SK-N-SH (cell line): ENCODE results near the gene MROH2B. TPM values are rescaled to one million over a fixed set of nuclear protein-coding genes. Genes with fewer than 3 reads are reported as not detected.

Experiments
- CTCF ChIA-PET: fragments of 300-600, 350-600 bp; formaldehyde crosslinking; extraction: SDS; loops from one replicate; lab custom pipeline; 2021; lab: Yijun Ruan, JAX
- POLR2A ChIA-PET: fragments of 350-600 bp; sonication (Branson Sonifier 250); formaldehyde crosslinking; extraction: SDS; loops from one replicate; lab custom pipeline; 2020; ENCODE audit warnings: antibody characterized with exemption, inconsistent platforms; lab: Yijun Ruan, JAX
- DNase-seq: peaks from one replicate; pipeline ENCODE4 v3.0.0; 2012
- H2AFZ ChIP-seq: fragments of 200-600 bp; sonication (generic); 2 replicates; pipeline ENCODE4 v1.8.1; 2016; ENCODE audit warnings: antibody characterized with exemption, mild to moderate bottlenecking, low read depth
- H3F3A ChIP-seq: fragments of 200-600 bp; sonication (generic); replicated peaks from 2 replicates; pipeline ENCODE3; 2016; ENCODE audit warnings: antibody characterized with exemption, mild to moderate bottlenecking; ENCODE audit not compliant: insufficient read depth
- H3K27ac ChIP-seq, 2 experiments: fragments of 200-500 bp in 1 of 2; fragments of 200-600 bp in 1 of 2; sonication (Bioruptor generic) in 1 of 2; sonication (generic), shearing (Covaris generic) in 1 of 2; 2 replicates each; pipeline versions ENCODE4 v1.5.1 to v1.6.1; 2014 to 2016; ENCODE audit warnings: low read depth in 2 of 2, inconsistent platforms in 1 of 2, low read length in 1 of 2, mild to moderate bottlenecking in 1 of 2, mixed read lengths in 1 of 2
- H3K27me3 ChIP-seq: fragments of 200-600 bp; sonication (generic), shearing (Covaris generic); 2 replicates; pipeline ENCODE4 v1.6.1; 2016; ENCODE audit warnings: mixed run types; ENCODE audit not compliant: insufficient read depth
- H3K36me3 ChIP-seq, 2 experiments: fragments of 200-500 bp in 1 of 2; fragments of 200-600 bp in 1 of 2; sonication (Bioruptor generic) in 1 of 2; sonication (generic) in 1 of 2; replicated peaks in 1 of 2; 2 replicates each; pipeline versions ENCODE3 to v1.5.1; 2014 to 2016; ENCODE audit warnings: low read length in 1 of 2, mild to moderate bottlenecking in 1 of 2; ENCODE audit not compliant: insufficient read depth in 2 of 2, control insufficient read depth in 1 of 2
- H3K4me1 ChIP-seq, 2 experiments: fragments of 200-500 bp in 1 of 2; fragments of 200-600 bp in 1 of 2; sonication (Bioruptor generic) in 1 of 2; sonication (generic), shearing (Covaris generic) in 1 of 2; 2 replicates each; pipeline versions ENCODE4 v1.5.1 to v1.6.1; 2014 to 2016; ENCODE audit warnings: low read depth in 1 of 2, low read length in 1 of 2, mixed run types in 1 of 2; ENCODE audit not compliant: insufficient read depth in 2 of 2, control insufficient read depth in 1 of 2
- H3K4me2 ChIP-seq: fragments of 200-600 bp; sonication (generic), shearing (Covaris generic); 2 replicates; pipeline ENCODE4 v1.6.1; 2017; ENCODE audit warnings: mixed run types
- H3K4me3 ChIP-seq, 2 experiments: fragments of 200-500 bp in 1 of 2; fragments of 200-600 bp in 1 of 2; sonication (Bioruptor generic) in 1 of 2; sonication (generic), shearing (Covaris generic) in 1 of 2; 2 replicates each; pipeline versions ENCODE4 v1.5.1 to v1.8.1; 2014 to 2016; ENCODE audit warnings: low read depth in 2 of 2, inconsistent platforms in 1 of 2, low read length in 1 of 2, mild to moderate bottlenecking in 1 of 2, mixed read lengths in 1 of 2, moderate library complexity in 1 of 2
- H3K79me2 ChIP-seq: fragments of 200-600 bp; sonication (generic); 2 replicates; pipeline ENCODE4 v1.8.1; 2017; ENCODE audit warnings: mild to moderate bottlenecking; ENCODE audit not compliant: insufficient read depth
- H3K9ac ChIP-seq: fragments of 200-600 bp; sonication (generic); 2 replicates; pipeline ENCODE4 v1.6.1; 2017; ENCODE audit warnings: mixed run types
- H3K9me2 ChIP-seq: fragments of 200-600 bp; sonication (generic); 2 replicates; pipeline ENCODE4 v1.6.1; 2017; ENCODE audit warnings: mixed run types
- H3K9me3 ChIP-seq: fragments of 200-600 bp; sonication (generic); 2 replicates; pipeline ENCODE4 v1.6.1; 2017; ENCODE audit warnings: mixed run types, mild to moderate bottlenecking, moderate library complexity
- H4K20me1 ChIP-seq: fragments of 200-600 bp; sonication (generic); 2 replicates; pipeline ENCODE4 v1.6.1; 2017; ENCODE audit warnings: mild to moderate bottlenecking, mixed run types; ENCODE audit not compliant: insufficient read depth
- CHD2 ChIP-seq: fragments of 150-350 bp; IDR thresholded peaks from 2 replicates; pipeline ENCODE4 v1.6.1; 2018; ENCODE audit warnings: low read length; ENCODE audit not compliant: partially characterized antibody
- FOSL2 ChIP-seq: IDR thresholded peaks from 2 replicates; pipeline ENCODE4 v1.4.0; 2012; ENCODE audit warnings: low read depth, mild to moderate bottlenecking, moderate library complexity, borderline replicate concordance
- GATA2 ChIP-seq: sonication (generic); formaldehyde crosslinking; IDR thresholded peaks from 2 replicates; pipeline ENCODE4 v1.5.0; 2020; ENCODE audit warnings: mild to moderate bottlenecking, missing genetic modification reagents
- MEF2A ChIP-seq: IDR thresholded peaks from 2 replicates; pipeline ENCODE4 v1.4.0; 2012; ENCODE audit warnings: low read depth, borderline replicate concordance
- MXI1 ChIP-seq: IDR thresholded peaks from 2 replicates; pipeline ENCODE4 v1.6.1; 2012; ENCODE audit warnings: mild to moderate bottlenecking, low read depth, low read length, improper control_type of control experiment
- NRF1 ChIP-seq: IDR thresholded peaks from 2 replicates; pipeline ENCODE4 v1.6.1; 2012; ENCODE audit warnings: low read depth, mild to moderate bottlenecking, low read length
- POLR2AphosphoS5 ChIP-seq: IDR thresholded peaks from 2 replicates; pipeline ENCODE4 v1.6.1; 2012; ENCODE audit warnings: low read depth, low read length
- RXRA ChIP-seq: IDR thresholded peaks from 2 replicates; pipeline ENCODE4 v1.4.0; 2012; ENCODE audit warnings: low read depth, mild to moderate bottlenecking, borderline replicate concordance
- SIN3A ChIP-seq: IDR thresholded peaks from 2 replicates; pipeline ENCODE4 v1.6.1; 2012; ENCODE audit warnings: low read depth, mild to moderate bottlenecking, low read length, moderate library complexity, borderline replicate concordance
- SMC3 ChIP-seq: IDR thresholded peaks from 2 replicates; pipeline ENCODE4 v1.6.1; 2012; ENCODE audit warnings: low read depth, low read length, improper control_type of control experiment
- TAF1 ChIP-seq: IDR thresholded peaks from 2 replicates; pipeline ENCODE4 v1.6.1; 2012; ENCODE audit warnings: low read depth, mild to moderate bottlenecking, low read length, moderate library complexity, borderline replicate concordance
- TCF12 ChIP-seq: IDR thresholded peaks from 2 replicates; pipeline ENCODE4 v1.4.0; 2012
- TEAD4 ChIP-seq: IDR thresholded peaks from 2 replicates; pipeline ENCODE4 v1.4.0; 2012; ENCODE audit warnings: mild to moderate bottlenecking, borderline replicate concordance; ENCODE audit not compliant: insufficient read depth
- WGBS: methylation state at CpG from one replicate; pipeline ENCODE4 v1.1.6; 2017; ENCODE audit warnings: low lambda C conversion rate; 5-methylcytosine and 5-hydroxymethylcytosine counted together
- polyA plus RNA-seq, 3 experiments: library from polyadenylated mRNA; depleted of rRNA; stranded (reverse); fragments of >200 nt; gene quantifications; 2 replicates each; pipeline ENCODE4 v1.2.3, GENCODE V29; 2012
- TF ChIP-seq, protein P1 (sequence below): IDR thresholded peaks from 2 replicates; pipeline ENCODE4 v1.6.1; 2012; ENCODE audit warnings: mild to moderate bottlenecking, low read depth, low read length, moderate library complexity
- TF ChIP-seq, protein P2 (sequence below): IDR thresholded peaks from 2 replicates; pipeline ENCODE4 v1.4.0; 2012; ENCODE audit warnings: low read depth, borderline replicate concordance
- TF ChIP-seq, protein P3 (sequence below): fragments of 150-350 bp; IDR thresholded peaks from 2 replicates; pipeline ENCODE4 v1.6.1; 2016; ENCODE audit warnings: mild to moderate bottlenecking, low read depth, low read length
- TF ChIP-seq, protein P4 (sequence below): IDR thresholded peaks from 2 replicates; pipeline ENCODE4 v1.4.0; 2012; ENCODE audit warnings: low read depth
- TF ChIP-seq, protein P5 (sequence below): fragments of 150-350 bp; IDR thresholded peaks from 2 replicates; pipeline ENCODE4 v1.6.1; 2017; ENCODE audit warnings: antibody characterized with exemption, low read length, low read depth, borderline replicate concordance
- TF ChIP-seq, protein P6 (sequence below): IDR thresholded peaks from 2 replicates; pipeline ENCODE4; 2012

The MROH2B gene
- polyA plus RNA-seq, 1 of the 3 experiments (the other 2 are of a cell fraction) = not detected

DNA sequence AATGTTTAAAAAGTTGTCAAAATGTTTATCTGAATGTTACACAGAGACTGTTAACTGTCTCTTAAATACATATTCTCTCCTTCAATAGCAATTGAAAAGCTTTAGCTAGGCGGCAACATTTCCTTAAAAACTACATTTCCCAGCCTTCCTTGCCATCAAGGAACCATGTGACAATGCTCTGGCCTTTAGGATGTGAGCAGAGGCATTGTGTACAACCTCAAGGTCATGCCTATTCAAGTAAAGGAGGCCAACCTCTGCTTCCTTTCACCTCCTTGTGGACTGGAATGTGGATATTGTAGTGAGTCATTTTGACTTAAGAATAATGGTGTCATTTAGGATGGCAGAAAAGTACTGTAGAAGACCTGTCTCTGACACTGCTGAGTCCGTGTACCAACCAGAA lies 23.7 kb upstream of the MROH2B start:
- ChIA-PET CTCF (no interaction called here), POLR2A (no interaction called here)
- H3K9ac ChIP-seq = no peak overlapping the region
- no peaks in the 10 kb centered on the region for H3K9me2 ChIP-seq
- H3K9me3 ChIP-seq = no peaks in the 10 kb centered on the region
- H3K79me2 ChIP-seq = no peaks in the 10 kb centered on the region
- no peak overlapping the region for H2AFZ ChIP-seq
- H3K27me3 ChIP-seq = no peaks in the 10 kb centered on the region
- H4K20me1 ChIP-seq = no peaks in the 10 kb centered on the region
- H3K4me1 ChIP-seq = no peaks in the 10 kb centered on the region
- H3K27ac ChIP-seq = no peak overlapping the region
- TF ChIP-seq, protein P1, sequence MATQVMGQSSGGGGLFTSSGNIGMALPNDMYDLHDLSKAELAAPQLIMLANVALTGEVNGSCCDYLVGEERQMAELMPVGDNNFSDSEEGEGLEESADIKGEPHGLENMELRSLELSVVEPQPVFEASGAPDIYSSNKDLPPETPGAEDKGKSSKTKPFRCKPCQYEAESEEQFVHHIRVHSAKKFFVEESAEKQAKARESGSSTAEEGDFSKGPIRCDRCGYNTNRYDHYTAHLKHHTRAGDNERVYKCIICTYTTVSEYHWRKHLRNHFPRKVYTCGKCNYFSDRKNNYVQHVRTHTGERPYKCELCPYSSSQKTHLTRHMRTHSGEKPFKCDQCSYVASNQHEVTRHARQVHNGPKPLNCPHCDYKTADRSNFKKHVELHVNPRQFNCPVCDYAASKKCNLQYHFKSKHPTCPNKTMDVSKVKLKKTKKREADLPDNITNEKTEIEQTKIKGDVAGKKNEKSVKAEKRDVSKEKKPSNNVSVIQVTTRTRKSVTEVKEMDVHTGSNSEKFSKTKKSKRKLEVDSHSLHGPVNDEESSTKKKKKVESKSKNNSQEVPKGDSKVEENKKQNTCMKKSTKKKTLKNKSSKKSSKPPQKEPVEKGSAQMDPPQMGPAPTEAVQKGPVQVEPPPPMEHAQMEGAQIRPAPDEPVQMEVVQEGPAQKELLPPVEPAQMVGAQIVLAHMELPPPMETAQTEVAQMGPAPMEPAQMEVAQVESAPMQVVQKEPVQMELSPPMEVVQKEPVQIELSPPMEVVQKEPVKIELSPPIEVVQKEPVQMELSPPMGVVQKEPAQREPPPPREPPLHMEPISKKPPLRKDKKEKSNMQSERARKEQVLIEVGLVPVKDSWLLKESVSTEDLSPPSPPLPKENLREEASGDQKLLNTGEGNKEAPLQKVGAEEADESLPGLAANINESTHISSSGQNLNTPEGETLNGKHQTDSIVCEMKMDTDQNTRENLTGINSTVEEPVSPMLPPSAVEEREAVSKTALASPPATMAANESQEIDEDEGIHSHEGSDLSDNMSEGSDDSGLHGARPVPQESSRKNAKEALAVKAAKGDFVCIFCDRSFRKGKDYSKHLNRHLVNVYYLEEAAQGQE = no peak
- TF ChIP-seq MXI1 = no peak
- no peak for TF ChIP-seq GATA2 (CRISPR knock-in tag)
- TF ChIP-seq MEF2A = no peak
- no peak for TF ChIP-seq TAF1
- TF ChIP-seq NRF1 = no peak
- TF ChIP-seq, protein P2, sequence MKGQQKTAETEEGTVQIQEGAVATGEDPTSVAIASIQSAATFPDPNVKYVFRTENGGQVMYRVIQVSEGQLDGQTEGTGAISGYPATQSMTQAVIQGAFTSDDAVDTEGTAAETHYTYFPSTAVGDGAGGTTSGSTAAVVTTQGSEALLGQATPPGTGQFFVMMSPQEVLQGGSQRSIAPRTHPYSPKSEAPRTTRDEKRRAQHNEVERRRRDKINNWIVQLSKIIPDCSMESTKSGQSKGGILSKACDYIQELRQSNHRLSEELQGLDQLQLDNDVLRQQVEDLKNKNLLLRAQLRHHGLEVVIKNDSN = 0 out of 2 replicates have a peak, but pooled peaks have one; percentile 57
- no peak for DNase-seq
- no peaks in the 10 kb centered on the region for H3K36me3 ChIP-seq
- 40% methylated on average over 2 of the region's 2 CpGs for WGBS
- H3F3A ChIP-seq = no peaks in the 10 kb centered on the region
- H3K4me2 ChIP-seq = no peak overlapping the region
- no peak overlapping the region for H3K4me3 ChIP-seq

DNA sequence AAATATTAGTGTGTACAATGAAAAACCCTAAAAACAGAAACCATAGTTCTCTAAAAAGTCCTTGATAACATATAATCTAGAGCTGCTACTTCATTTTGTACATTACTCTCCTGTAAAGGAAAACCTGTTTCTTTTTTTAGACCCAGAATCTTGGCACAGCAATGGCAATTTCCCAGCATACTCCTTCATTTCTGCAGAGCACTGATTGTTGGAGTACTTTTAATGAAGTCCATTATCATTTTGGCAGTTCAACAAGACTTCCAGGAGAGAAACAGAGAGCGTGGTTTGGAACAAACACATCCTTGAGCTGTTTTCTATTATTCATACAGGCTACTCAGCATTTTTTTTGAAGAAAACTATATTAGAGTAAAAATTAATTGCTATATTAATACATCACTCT lies 22.7 kb upstream of the MROH2B start:
- Histone ChIP-seq H3K4me2 (no peak overlapping the region), H3K27ac (no peak overlapping the region), H4K20me1 (no peaks in the 10 kb centered on the region), H3K4me1 (no peaks in the 10 kb centered on the region), H3K79me2 (no peaks in the 10 kb centered on the region), H3K9me3 (no peaks in the 10 kb centered on the region), H3K9ac (no peak overlapping the region), H3F3A (no peaks in the 10 kb centered on the region), H3K36me3 (no peaks in the 10 kb centered on the region), H3K27me3 (no peaks in the 10 kb centered on the region), H3K9me2 (no peaks in the 10 kb centered on the region), H3K4me3 (no peak overlapping the region), H2AFZ (no peak overlapping the region)
- TF ChIP-seq TEAD4 = no peak
- no peak for TF ChIP-seq SMC3
- no peak for TF ChIP-seq FOSL2
- TF ChIP-seq MEF2A = no peak
- no peak for TF ChIP-seq CHD2
- TF ChIP-seq MXI1 = no peak
- TF ChIP-seq, protein P3, sequence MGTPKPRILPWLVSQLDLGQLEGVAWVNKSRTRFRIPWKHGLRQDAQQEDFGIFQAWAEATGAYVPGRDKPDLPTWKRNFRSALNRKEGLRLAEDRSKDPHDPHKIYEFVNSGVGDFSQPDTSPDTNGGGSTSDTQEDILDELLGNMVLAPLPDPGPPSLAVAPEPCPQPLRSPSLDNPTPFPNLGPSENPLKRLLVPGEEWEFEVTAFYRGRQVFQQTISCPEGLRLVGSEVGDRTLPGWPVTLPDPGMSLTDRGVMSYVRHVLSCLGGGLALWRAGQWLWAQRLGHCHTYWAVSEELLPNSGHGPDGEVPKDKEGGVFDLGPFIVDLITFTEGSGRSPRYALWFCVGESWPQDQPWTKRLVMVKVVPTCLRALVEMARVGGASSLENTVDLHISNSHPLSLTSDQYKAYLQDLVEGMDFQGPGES = no peak
- TF ChIP-seq, protein P2 = no peak
- TF ChIP-seq TAF1 = no peak
- no peak for TF ChIP-seq TCF12
- TF ChIP-seq, protein P4, sequence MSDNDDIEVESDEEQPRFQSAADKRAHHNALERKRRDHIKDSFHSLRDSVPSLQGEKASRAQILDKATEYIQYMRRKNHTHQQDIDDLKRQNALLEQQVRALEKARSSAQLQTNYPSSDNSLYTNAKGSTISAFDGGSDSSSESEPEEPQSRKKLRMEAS = no peak
- TF ChIP-seq RXRA = no peak
- TF ChIP-seq, protein P5, sequence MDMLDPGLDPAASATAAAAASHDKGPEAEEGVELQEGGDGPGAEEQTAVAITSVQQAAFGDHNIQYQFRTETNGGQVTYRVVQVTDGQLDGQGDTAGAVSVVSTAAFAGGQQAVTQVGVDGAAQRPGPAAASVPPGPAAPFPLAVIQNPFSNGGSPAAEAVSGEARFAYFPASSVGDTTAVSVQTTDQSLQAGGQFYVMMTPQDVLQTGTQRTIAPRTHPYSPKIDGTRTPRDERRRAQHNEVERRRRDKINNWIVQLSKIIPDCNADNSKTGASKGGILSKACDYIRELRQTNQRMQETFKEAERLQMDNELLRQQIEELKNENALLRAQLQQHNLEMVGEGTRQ = no peak
- no peak for TF ChIP-seq SIN3A
- TF ChIP-seq POLR2AphosphoS5 = no peak
- TF ChIP-seq, protein P6, sequence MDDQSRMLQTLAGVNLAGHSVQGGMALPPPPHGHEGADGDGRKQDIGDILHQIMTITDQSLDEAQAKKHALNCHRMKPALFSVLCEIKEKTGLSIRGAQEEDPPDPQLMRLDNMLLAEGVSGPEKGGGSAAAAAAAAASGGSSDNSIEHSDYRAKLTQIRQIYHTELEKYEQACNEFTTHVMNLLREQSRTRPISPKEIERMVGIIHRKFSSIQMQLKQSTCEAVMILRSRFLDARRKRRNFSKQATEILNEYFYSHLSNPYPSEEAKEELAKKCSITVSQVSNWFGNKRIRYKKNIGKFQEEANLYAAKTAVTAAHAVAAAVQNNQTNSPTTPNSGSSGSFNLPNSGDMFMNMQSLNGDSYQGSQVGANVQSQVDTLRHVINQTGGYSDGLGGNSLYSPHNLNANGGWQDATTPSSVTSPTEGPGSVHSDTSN = no peak
- 10% methylated on average over 1 of the region's 1 CpG for WGBS
- ChIA-PET POLR2A (no interaction called here), CTCF (no interaction called here)
- DNase-seq = no peak
